Naive B cell (primary cell): ENCODE measurements around the gene MARCKSL1. TPM values are rescaled to one million over a fixed set of nuclear protein-coding genes. Genes with fewer than 3 reads are reported as not detected.

Source experiments
- ATAC-seq, 2 donors: fragments of 150-1000 bp; cut with Tn5 transposase; 2 replicates each; pipeline ENCODE4 v1.10.0; 2021; ENCODE audit warnings: low read depth in 2 of 2, mild to moderate bottlenecking in 2 of 2, moderate library complexity in 2 of 2
- DNase-seq: peaks from one replicate; pipeline ENCODE4 v3.0.0; 2022
- H3K27ac Mint-ChIP-seq, 6 donors: one replicate each; pipeline ENCODE4 v1.8.0; 2020 to 2022; ENCODE audit warnings: mild to moderate bottlenecking in 6 of 6, mixed read lengths in 6 of 6, moderate library complexity in 5 of 6, inconsistent platforms in 2 of 6
- H3K27me3 Mint-ChIP-seq, 3 donors: one replicate each; pipeline ENCODE4 v1.8.0; 2021 to 2022; ENCODE audit warnings: mixed read lengths in 3 of 3, mild to moderate bottlenecking in 1 of 3
- H3K36me3 Mint-ChIP-seq, 2 donors: one replicate each; pipeline ENCODE4 v1.8.0; 2020 to 2022; ENCODE audit warnings: mixed read lengths in 2 of 2, inconsistent platforms in 1 of 2, mild to moderate bottlenecking in 1 of 2
- H3K4me1 Mint-ChIP-seq, 3 donors: one replicate each; pipeline ENCODE4 v1.8.0; 2020 to 2022; ENCODE audit warnings: mixed read lengths in 3 of 3, inconsistent platforms in 1 of 3, mild to moderate bottlenecking in 1 of 3, moderate library complexity in 1 of 3
- H3K4me3 Mint-ChIP-seq, 8 donors: one replicate each; pipeline ENCODE4 v1.8.0; 2020 to 2022; ENCODE audit warnings: mild to moderate bottlenecking in 8 of 8, mixed read lengths in 8 of 8, moderate library complexity in 8 of 8, inconsistent platforms in 2 of 8
- H3K9me3 Mint-ChIP-seq, 7 donors: one replicate each; pipeline ENCODE4 v1.8.0; 2020 to 2022; ENCODE audit warnings: mixed read lengths in 7 of 7, mild to moderate bottlenecking in 5 of 7, inconsistent platforms in 2 of 7, moderate library complexity in 1 of 7
- polyA plus RNA-seq, 6 donors: library from polyadenylated mRNA; unstranded; fragments of 300-500 nt; fragmentation: Illumina TruSeq; gene quantifications; one replicate each; pipeline ENCODE4 v1.2.3, GENCODE V29; 2021; ENCODE audit warnings: low read depth in 6 of 6

MARCKSL1 gene
- polyA plus RNA-seq, 6 donors from 2014 or later, result 171 to 297 (median 207) TPM

DNA sequence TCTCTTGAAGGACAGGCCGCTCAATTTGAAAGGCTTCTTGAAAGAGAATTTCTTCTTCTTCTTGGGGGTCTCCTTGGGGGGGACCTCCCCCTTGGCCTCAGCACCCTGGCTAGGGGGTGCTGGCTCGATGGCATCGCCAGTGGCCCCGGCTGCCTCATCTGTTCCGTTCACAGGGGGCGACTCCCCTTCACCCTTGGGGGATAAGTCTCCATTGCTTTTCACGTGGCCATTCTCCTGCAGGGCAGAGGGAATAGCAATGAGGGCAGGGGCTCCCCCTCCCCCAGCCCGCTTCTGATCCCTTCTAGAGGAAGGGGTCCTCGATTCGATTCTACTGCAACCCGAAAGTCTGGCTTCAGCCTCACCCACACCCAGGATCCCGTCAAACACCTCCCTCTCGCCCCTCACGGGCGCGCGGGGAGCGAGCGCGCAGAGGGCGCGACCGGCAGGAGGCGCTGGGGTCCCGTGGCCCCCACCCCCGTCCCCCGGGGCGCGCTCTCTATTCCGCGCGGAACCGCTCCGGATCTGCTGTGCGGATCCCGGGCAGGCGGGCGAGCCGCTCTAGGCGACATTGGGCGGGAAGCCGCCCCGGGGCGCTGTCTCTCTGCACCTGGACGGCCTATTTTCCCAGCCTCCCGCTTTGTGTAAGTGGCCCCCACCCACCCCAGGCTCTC lies 1.0 kb downstream of the MARCKSL1 start:
- peaks cover 56 to 71% (median 62%) of the 10 kb centered on the region in 3 donors for H3K4me1 Mint-ChIP-seq
- peaks cover 9 to 18% of the 10 kb centered on the region in 2 donors for H3K36me3 Mint-ChIP-seq

DNA sequence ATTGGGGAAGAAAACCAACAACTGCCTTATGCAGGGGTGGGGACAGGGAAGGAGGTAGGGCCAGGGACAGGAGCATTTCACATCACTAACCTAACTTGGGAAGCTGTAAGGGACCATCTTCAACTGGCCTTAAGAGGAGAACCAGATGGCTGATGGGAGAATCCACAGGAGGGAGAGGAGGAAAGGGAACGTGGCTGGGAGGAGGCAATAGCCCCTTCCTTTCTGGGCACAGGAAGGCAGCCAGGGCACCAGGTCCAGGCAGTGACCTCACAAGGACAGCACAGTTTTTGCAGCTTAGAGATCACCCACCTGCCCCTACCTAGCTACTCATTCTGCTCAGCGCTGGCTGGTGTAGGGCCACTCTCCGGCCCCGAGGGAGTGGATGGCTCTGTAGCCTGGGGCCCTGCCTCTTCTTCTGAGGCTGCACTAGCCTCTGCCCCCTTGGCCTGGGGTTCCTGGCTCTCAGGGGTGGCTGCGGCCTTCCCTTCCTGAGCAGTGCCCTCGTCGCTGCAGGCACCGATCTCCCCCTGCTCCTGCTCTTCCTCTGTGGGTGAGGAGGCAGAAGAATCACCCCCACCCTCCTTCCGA lies 1.7 kb downstream of the MARCKSL1 start:
- DNase-seq, result no peak
- H3K27ac Mint-ChIP-seq, result peak overlapping the region; percentile 57 to 94 (median 71)
- no peak for ATAC-seq
- peaks cover 12 to 24% of the 10 kb centered on the region in 2 donors for H3K36me3 Mint-ChIP-seq
- no peaks in the 10 kb centered on the region for H3K9me3 Mint-ChIP-seq
- H3K4me1 Mint-ChIP-seq, result peaks cover 54 to 69% (median 60%) of the 10 kb centered on the region in 3 donors
- no peaks in the 10 kb centered on the region for H3K27me3 Mint-ChIP-seq
- peak overlapping the region; percentile 86 to 95 (median 91) for H3K4me3 Mint-ChIP-seq

More for the DNA sequence above, 1.0 kb downstream of the MARCKSL1 start:
- peak overlapping the region; percentile 86 to 95 (median 91) for H3K4me3 Mint-ChIP-seq
- no peaks in the 10 kb centered on the region for H3K9me3 Mint-ChIP-seq
- ATAC-seq (peak; percentile 48 to 50), DNase-seq (peak; percentile 70)
- H3K27ac Mint-ChIP-seq, result peak overlapping the region; percentile 22 to 94 (median 74)
- no peaks in the 10 kb centered on the region for H3K27me3 Mint-ChIP-seq

DNA sequence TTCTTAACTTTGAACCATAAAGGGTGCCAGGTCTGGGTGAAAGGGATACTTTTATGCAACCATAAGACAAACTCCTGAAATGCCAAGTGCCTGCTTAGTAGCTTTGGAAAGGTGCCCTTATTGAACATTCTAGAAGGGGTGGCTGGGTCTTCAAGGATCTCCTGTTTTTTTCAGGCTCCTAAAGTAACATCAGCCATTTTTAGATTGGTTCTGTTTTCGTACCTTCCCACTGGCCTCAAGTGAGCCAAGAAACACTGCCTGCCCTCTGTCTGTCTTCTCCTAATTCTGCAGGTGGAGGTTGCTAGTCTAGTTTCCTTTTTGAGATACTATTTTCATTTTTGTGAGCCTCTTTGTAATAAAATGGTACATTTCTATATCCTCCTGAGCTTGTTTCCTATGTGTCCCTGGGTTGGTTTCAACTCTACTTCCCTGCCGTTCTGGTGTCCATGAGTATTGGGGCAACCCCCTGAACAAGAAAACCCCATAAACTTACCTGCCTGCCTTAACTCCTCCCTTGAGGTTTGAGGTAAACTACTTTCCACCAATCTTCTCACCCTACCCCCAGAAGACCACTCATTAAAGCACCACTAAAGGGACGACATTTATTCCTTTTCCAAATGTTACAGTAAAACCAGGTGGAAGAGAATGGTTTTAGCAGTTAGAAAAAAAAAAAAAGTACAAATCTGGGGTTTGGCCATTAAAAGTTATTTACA lies 2.6 kb downstream of the MARCKSL1 start:
- no peaks in the 10 kb centered on the region for H3K27me3 Mint-ChIP-seq
- H3K9me3 Mint-ChIP-seq, result no peaks in the 10 kb centered on the region
- peak overlapping the region in 7 of 8 donors; percentile 23 to 95 (median 88) for H3K4me3 Mint-ChIP-seq
- H3K27ac Mint-ChIP-seq, result peak overlapping the region; percentile 3 to 72 (median 47)
- H3K4me1 Mint-ChIP-seq, result peaks cover 45 to 60% (median 52%) of the 10 kb centered on the region in 3 donors
- DNase-seq (no peak), ATAC-seq (no peak)
- peaks cover 14 to 29% of the 10 kb centered on the region in 2 donors for H3K36me3 Mint-ChIP-seq

DNA sequence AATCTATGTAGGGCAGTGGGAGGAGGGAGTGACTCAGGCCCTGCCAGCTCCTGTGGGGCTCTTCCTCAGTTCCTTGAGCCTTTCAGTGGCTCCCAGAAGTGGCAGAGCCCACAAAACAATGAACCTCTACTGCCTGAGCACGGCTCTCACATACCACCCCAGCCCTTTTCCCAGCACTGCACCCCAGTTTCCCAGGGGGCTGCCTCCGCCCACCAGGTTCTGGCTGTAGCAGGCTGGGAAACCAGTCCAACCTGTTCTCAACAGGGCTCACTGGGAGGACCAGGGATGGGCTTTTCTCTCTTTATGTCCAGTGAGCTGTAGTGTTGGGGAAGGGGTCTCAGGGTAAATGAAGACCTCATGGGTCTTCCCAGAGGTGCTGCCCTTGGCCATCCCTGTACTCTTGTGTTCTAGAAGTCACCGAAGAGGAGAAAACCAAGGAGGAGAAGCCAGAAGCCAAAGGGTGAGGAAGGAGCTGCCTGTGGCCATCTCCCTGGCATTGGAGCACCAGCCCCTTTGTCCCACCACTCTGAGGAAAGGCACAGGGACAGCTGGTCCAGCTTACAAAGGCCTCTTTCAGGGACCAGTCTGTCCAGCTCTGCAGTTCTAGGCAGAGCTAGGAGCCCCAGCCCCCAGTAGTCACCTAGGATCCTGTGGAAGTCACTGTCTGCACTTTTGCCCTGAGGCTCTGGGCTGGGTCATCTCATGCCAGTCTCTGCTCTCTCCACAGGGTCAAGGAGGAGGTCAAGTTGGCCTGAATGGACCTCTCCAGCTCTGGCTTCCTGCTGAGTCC lies 3.5 kb downstream of the MARCKSL1 start:
- peaks cover 14 to 34% of the 10 kb centered on the region in 2 donors for H3K36me3 Mint-ChIP-seq
- peak overlapping the region in 2 of 6 donors; percentile 9 to 35 for H3K27ac Mint-ChIP-seq
- no peaks in the 10 kb centered on the region for H3K27me3 Mint-ChIP-seq
- H3K4me1 Mint-ChIP-seq, result peaks cover 36 to 51% (median 43%) of the 10 kb centered on the region in 3 donors
- H3K4me3 Mint-ChIP-seq, result peak overlapping the region in 3 of 8 donors; percentile 40 to 88 (median 62)
- ATAC-seq (no peak), DNase-seq (no peak)
- H3K9me3 Mint-ChIP-seq, result no peaks in the 10 kb centered on the region

DNA sequence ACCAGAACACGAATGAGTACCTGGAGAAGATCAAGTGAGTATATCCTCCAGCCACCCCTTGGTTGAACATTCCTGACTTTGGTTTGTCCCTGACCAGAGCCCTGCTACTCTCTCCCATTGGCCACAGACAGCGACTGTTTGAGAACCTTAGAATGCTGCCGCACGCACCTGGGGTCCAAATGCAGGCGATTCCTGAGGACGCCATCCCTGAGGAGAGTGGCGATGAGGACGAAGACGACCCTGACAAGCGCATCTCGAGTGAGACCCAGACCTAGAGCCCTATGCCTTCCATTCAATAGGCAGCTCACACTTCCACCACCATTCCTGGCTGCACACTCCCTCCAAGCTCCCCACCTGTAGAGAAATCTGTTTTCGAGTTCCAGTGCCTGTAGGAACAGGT lies 4.5 kb downstream of the MARCKSL1 start:
- H3K36me3 Mint-ChIP-seq, result peaks cover 14 to 36% of the 10 kb centered on the region in 2 donors
- no peaks in the 10 kb centered on the region for H3K27me3 Mint-ChIP-seq
- peaks cover 28 to 42% (median 34%) of the 10 kb centered on the region in 3 donors for H3K4me1 Mint-ChIP-seq
- DNase-seq, result no peak
- peak overlapping the region in 2 of 6 donors; percentile 63 to 66 for H3K27ac Mint-ChIP-seq
- H3K4me3 Mint-ChIP-seq, result peak overlapping the region in 3 of 8 donors; percentile 7 to 73 (median 63)
- ATAC-seq, result no peak
- no peaks in the 10 kb centered on the region for H3K9me3 Mint-ChIP-seq

DNA sequence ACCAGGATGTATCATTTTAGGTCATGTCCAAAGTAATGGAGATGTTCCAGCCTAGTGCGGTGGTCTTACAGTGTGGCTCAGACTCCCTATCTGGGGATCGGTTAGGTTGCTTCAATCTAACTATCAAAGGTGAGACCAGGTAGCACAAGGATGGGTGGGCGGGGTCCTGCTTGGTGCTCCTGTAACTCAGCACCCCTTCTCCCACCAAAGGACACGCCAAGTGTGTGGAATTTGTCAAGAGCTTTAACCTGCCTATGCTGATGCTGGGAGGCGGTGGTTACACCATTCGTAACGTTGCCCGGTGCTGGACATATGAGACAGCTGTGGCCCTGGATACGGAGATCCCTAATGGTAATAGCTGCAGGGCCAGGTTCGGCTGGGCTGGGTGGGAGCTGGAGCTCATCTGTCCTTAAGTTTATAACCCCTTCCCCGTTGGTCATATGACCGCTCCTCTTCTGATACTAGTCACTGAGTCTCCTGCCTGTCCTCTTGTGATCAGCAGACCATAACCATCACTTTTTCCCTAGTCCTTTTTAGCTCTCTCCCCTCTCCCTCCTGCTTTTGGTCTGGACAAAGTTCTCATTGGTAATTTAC lies 5.4 kb downstream of the MARCKSL1 start:
- peaks cover 14 to 36% of the 10 kb centered on the region in 2 donors for H3K36me3 Mint-ChIP-seq
- H3K27ac Mint-ChIP-seq, result peak overlapping the region in 3 of 6 donors; percentile 21 to 80 (median 66)

DNA sequence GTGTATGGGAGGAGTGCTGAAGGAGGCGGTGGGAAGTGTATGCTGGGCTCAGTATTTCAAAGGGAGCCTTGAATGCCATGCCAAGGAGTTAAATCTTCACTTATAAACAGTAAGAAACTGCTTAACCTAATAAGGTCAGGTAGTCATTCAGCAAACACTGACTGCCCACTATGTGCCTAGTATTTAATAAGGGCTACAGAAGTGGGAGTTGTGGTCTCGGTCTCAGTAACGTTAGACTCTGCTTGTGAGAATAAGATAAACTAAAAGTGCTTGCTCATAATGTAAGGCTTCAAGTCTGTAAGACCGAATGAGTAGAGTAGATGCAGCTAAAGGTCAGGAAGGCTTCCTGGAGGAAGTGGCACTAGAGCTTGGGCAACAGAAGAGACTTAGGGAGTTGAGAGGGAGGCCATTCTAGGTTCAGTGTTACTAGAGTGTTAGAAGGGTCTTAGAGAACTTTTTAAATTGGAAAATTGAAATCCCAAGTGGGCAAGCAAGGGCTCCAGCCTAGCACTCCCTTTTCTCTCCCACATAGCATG lies 6.0 kb downstream of the MARCKSL1 start:
- Mint-ChIP-seq H3K9me3 (no peaks in the 10 kb centered on the region), H3K27me3 (no peaks in the 10 kb centered on the region), H3K4me3 (no peak overlapping the region), H3K27ac (peak overlapping the region in 1 of 6 donors; percentile 75), H3K4me1 (peaks cover 29 to 47% (median 31%) of the 10 kb centered on the region in 3 donors), H3K36me3 (peaks cover 20 to 42% of the 10 kb centered on the region in 2 donors)
- ATAC-seq (no peak), DNase-seq (no peak)

More for the DNA sequence above, 5.4 kb downstream of the MARCKSL1 start:
- Mint-ChIP-seq H3K27me3 (no peaks in the 10 kb centered on the region), H3K4me3 (no peak overlapping the region), H3K9me3 (no peaks in the 10 kb centered on the region), H3K4me1 (peaks cover 28 to 42% (median 31%) of the 10 kb centered on the region in 3 donors)
- no peak for DNase-seq
- ATAC-seq, result no peak

DNA sequence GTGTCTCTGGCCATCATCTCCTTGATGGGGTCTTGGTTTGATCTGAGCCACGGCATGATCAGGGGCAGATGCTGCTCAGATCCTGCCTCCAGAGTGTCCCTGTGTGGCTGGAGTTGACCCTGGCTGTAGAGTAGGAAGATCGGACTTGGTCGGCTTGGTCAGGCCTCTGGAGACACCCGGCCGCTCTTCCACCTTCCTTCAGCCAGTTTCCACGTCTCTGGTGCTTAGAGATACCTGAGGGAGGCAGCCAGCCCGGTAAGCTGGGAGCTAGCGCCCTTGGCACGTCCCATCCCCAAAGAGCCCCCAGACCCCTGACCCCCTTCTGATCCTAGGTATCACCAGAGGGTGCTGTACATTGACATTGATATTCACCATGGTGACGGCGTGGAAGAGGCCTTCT lies 8.8 kb downstream of the MARCKSL1 start:
- H3K4me1 Mint-ChIP-seq, result peaks cover 22 to 49% (median 26%) of the 10 kb centered on the region in 3 donors

DNA sequence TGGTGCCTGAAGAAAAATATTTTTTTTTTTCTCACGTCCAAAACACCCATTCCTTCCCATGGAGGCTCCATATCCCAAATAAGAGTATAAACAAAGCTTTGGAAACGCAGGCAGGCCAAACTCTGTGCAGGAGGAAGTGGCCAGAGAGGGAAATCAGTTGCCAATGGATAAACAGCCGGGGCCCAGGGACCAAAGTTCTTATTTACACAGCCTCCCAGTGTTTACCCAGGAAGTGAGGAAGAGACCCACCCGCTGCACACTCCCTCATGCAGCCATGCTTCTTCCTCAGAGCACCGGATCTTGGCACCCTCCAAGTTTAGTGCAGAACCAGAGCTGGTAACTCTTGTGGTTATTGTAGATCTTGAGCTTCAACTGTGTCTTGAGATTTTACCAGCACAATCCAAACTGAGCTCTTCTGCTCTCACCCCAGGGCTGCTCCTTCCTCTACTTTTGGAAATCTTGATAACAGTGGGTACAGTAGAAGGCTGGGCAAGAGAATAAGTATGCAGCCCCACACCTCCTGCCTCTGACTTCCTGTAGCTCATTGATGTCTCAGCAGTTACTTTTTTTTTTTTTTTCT lies 14.2 kb downstream of the MARCKSL1 start:
- peaks cover 33 to 74% (median 47%) of the 10 kb centered on the region in 3 donors for H3K4me1 Mint-ChIP-seq
- H3K27me3 Mint-ChIP-seq, result no peaks in the 10 kb centered on the region
- peaks cover 9 to 10% of the 10 kb centered on the region in 2 donors for H3K36me3 Mint-ChIP-seq
- H3K27ac Mint-ChIP-seq, result peak overlapping the region; percentile 58 to 92 (median 80)
- peak; percentile 27 to 41 for ATAC-seq
- DNase-seq, result no peak
- peak overlapping the region; percentile 15 to 89 (median 80) for H3K4me3 Mint-ChIP-seq
- no peaks in the 10 kb centered on the region for H3K9me3 Mint-ChIP-seq

More for the DNA sequence above, 8.8 kb downstream of the MARCKSL1 start:
- DNase-seq (no peak), ATAC-seq (no peak)
- Mint-ChIP-seq H3K27me3 (no peaks in the 10 kb centered on the region), H3K27ac (peak overlapping the region in 1 of 6 donors; percentile 34), H3K9me3 (no peaks in the 10 kb centered on the region), H3K4me3 (no peak overlapping the region), H3K36me3 (peaks cover 22 to 44% of the 10 kb centered on the region in 2 donors)

DNA sequence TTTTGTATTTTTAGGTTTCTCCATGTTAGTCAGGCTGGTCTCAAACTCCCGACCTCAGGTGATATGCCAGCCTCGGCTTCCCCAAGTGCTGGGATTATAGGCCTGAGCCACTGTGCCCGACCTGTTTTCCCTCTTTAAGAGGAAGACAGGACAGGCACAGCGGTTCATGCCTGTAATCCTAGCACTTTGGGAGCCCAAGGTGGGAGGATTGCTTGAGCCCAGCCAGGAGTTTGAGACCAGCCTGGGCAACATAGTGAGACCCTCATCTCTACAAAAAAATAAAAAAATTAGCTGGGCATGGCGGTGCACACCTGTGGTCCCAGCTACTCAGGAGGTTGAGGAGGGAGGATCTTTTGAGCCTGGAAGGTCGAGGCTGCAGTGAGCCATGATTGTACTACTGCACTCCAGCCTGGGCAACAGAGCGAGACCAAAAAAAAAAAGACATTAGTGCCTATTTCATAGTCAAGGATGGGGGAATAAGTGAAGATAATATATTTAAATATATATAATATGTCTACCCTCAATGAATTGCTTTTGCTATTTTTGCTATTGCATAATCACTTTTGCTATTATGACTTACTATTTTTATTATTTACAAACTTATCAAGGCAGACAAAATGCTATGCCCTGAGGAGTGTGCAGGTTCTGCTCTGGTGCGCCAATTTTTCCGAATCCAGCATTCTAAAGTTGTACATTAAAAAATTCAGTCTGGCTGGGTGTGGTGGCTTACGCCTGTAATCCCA lies 17.7 kb downstream of the MARCKSL1 start:
- Mint-ChIP-seq H3K36me3 (peaks cover 6 to 8% of the 10 kb centered on the region in 2 donors), H3K27ac (peak overlapping the region in 5 of 6 donors; percentile 39 to 89 (median 66)), H3K27me3 (no peaks in the 10 kb centered on the region), H3K4me3 (peak overlapping the region in 5 of 8 donors; percentile 20 to 77 (median 35)), H3K9me3 (no peaks in the 10 kb centered on the region), H3K4me1 (peaks cover 44 to 78% (median 67%) of the 10 kb centered on the region in 3 donors)
- no peak for ATAC-seq
- no peak for DNase-seq

DNA sequence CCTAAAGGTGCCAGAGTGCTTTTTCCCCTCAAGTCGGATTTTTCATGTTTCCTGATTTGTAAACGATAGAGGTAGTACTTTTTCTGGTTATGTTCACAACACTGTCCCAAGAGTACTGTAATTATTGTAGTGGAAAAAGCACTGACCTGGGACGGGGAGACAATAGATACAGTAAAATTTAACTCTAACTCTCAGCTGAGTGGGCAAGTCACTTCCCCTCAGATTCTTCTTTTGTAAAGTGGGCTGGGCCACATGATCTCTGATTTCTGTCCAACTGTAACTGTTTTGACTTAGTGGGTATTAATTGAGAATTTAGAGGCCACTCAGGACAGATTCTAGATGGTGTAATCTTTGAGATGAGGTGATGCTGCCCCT lies 19.1 kb downstream of the MARCKSL1 start:
- H3K4me3 Mint-ChIP-seq, result peak overlapping the region; percentile 28 to 85 (median 74)
- ATAC-seq (peak; percentile 80 to 87), DNase-seq (peak; percentile 51)
- peak overlapping the region; percentile 84 to 98 (median 92) for H3K27ac Mint-ChIP-seq
- H3K9me3 Mint-ChIP-seq, result no peaks in the 10 kb centered on the region
- peaks cover 6 to 8% of the 10 kb centered on the region in 2 donors for H3K36me3 Mint-ChIP-seq
- H3K4me1 Mint-ChIP-seq, result peaks cover 35 to 75% (median 63%) of the 10 kb centered on the region in 3 donors
- no peaks in the 10 kb centered on the region for H3K27me3 Mint-ChIP-seq
